HG02938 (cell line): Measurements from ENCODE around the gene RAPGEF5.
A peak's percentile ranks its signal among the peaks of the same experiment; 100 is the strongest.
"Not testable (repeated sequence)": the region's sequence is repeated elsewhere in the genome, so short reads cannot be mapped to it uniquely, and the experiment has no call there.

Experiments
- ATAC-seq: cut with Tn5 transposase; IDR thresholded peaks from one replicate; pipeline ENCODE4 v1.9.1; 2021; ENCODE audit warnings: mild to moderate bottlenecking, moderate library complexity; ENCODE audit not compliant: unreplicated experiment

RAPGEF5 gene

DNA sequence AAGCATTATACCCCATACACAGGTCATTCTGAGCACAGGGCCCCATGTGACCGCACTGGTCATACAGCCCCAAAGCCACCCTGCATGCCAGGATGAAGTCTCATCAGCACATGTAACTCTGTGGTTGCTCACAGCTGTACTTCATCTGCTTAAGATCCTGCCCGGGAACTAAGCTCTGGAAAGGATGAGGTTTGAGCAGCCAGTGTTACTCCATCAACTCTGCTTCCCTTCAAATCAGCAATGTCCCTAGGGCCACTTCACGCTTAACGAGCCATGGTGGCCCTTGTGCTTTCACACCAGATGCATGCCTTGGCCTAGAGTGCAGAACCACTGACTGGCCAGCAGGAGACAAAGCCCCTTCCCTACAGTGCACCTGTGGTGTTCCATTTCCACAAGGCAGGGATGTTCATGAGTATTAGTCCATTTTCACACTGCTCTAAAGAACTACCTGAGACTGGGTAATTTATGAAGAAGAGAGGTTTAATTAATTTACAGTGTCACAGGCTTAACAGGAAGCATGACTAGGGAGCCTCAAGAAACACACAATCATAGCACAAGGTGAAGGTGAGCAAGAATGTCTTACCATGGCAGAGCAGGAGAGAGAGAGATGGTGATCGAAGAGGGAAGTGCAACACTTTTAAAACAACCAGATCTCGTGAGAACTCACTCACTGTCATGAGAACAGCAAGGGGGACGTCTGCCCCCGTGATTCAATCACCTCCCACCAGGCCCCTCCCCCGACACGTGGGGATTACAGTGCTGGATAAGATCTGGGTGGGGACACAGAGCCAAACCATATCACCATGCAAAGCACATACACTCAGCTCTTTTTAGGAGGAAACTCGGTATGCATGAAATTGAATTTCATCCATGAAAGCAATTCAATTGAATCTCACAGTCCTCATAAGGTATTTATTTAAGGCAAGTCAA lies 262.3 kb downstream of the RAPGEF5 start:
- no peak for ATAC-seq

DNA sequence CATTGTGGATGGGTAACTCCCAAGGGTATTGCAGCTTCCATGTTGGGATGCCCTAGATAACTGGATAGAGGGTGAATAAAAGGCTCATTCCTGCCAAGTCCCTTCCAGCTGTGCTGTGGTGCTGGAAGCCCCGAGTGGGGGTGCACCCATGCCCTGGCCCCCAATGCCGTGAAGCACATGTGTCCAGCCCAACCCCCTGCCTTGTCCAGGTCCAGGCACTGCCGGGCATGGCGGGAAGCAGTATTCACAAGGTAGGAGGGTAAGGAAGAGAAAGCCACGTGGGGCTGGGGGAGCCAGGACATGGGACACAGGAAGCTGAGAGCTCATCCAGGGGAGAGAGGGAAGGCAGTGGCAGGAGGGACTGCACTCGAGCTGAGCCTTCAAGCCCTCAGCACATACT lies 263.0 kb downstream of the RAPGEF5 start:
- no peak for ATAC-seq

- no peak for ATAC-seq
Measured at GRCh38 chr7:22093001-22093400, 264.0 kb downstream of the RAPGEF5 start.

DNA sequence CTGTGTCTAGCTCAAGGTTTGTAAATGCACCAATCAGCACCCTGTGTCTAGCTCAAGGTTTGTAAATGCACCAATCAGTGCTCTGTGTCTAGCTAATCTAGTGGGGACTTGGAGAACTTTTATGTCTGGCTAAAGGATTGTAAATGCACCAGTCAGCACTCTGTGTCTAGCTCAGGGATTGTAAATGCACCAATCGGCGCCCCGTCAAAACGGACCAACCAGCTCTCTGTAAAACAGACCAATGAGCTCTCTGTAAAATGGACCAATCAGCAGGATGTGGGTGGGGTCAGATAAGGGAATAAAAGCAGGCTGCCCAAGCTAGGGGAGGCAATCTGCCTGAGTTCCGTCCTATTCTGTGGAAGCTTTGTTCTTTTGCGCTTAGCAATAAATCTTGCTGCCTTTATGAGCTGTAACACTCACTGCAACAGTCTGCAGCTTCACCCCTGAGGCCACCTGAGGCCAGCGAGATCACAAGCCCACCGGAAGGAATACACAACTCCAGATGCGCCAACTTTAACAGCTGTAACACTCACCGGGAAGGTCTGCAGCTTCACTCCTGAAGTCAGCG lies 265.9 kb downstream of the RAPGEF5 start:
- not testable (repeated sequence) for ATAC-seq

GRCh38 chr7:22090512-22090911 lies 266.4 kb downstream of the RAPGEF5 start:
- ATAC-seq = no peak

DNA sequence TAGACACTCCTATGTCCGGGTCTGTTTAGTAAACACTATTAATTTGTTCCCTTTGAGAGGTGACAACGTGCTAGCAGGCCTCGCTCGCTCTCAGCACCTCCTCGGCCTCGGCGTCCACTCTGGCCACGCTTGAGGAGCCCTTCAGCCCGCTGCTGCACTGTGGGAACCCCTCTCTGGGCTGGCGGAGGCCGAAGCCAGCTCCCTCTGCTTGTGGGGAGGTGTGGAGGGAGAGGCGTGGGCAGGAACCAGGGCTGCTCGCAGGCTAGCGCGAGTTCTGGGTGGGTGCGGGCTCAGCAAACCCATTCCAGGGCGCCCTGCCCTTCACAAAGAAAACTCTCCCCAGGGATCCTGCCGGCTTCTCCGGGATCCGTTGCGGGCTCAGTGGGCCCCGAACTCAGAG lies 266.8 kb downstream of the RAPGEF5 start:
- no peak for ATAC-seq

DNA sequence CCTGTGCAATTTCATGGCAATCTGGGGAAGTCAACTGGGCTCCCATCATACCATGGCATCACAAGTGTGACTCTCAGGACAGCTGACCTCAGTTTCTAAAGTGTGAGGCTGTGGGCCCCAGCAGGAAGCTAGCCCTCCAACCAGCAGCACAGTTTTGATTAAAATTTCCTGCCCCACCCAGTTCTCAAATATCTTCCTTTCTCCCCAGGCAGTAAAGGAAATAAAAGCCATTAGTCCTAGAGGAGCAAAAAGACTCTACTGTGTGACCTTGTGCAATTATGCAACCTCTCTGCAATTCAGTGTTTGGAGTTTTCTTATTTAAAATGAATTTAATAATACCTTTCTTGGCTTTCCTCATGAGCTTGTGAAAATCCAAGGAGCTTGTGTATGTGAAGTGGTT lies 268.1 kb downstream of the RAPGEF5 start:
- ATAC-seq = no peak

DNA sequence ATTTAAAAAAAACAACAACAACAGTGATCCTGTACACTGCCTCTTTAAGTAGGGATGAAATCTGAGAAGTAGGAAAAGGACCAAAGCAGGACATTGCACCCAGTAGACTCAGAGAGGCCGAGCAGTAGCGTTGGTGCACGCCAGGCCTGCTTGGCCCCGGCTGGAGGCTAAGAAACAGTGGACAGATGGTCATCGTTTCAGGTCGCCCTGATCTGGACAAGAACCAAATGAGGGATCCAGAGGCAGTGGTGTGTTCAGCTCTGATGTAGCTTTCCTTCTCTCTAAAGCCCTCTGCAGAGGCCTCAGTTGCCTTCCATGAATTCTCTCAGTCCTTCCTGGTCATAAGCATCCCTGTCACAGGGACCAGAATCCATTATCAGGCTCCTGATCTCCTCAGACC lies 269.1 kb downstream of the RAPGEF5 start:
- no peak for ATAC-seq

- no peak for ATAC-seq
Measured at GRCh38 chr7:22083704-22084240, 273.2 kb downstream of the RAPGEF5 start.

GRCh38 chr7:22082886-22083703 lies 273.9 kb downstream of the RAPGEF5 start:
- peak; percentile 87 for ATAC-seq

- ATAC-seq = peak; percentile 9
Measured at GRCh38 chr7:22082553-22082885, 274.4 kb downstream of the RAPGEF5 start.

DNA sequence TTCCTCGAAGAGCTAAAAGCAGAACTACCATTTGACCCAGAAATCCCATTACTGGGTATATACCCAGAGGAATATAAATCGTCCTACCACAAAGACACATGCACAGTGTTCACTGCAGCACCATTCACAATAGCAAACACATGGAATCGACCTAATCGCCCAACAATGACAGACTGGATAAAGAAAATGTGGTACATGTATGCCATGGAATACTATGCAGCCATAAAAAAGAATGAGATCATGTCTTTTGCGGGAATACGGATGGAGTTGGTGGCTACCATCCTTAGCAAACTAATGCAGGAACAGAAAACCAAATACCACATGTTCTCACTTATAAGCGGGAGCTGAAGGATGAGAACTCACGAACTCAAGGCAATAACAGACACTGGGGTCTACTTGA lies 276.7 kb downstream of the RAPGEF5 start:
- ATAC-seq = not testable (repeated sequence)

DNA sequence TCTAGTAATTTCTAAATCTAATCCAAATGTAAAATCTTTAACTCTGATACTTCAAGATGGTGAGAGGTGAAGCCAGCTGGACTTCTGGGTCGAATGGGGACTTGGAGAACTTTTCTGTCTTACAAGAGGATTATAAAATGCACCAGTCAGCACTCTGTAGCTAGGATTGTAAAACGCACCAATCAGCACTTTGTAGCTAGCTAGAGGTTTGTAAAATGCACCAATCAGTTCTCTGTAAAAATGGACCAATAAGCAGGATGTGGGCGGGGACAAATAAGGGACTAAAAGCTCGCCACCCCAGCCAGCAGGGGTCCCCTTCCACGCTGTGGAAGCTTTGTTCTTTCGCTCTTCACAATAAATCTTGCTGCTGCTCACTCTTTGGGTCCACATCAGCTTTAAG lies 278.1 kb downstream of the RAPGEF5 start:
- not testable (repeated sequence) for ATAC-seq

DNA sequence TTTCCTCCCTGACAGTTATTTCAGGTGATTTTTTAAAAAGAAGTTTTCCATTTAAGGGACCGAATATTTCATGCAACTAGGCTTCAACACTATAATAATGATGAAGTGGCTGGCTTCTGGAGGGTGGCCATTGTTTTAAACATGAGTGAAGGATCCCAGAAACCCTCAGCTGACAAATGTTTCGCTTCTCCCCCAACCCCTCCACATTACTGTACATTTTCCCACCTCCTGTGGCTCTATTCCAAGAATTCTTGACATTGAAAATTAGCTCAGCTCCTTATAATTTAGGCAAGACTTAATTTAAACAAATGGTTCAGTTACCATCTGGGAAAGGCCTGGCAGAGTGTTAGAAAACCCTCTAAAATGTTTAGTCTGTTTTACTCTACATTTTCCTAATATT lies 281.4 kb downstream of the RAPGEF5 start:
- ATAC-seq = no peak

DNA sequence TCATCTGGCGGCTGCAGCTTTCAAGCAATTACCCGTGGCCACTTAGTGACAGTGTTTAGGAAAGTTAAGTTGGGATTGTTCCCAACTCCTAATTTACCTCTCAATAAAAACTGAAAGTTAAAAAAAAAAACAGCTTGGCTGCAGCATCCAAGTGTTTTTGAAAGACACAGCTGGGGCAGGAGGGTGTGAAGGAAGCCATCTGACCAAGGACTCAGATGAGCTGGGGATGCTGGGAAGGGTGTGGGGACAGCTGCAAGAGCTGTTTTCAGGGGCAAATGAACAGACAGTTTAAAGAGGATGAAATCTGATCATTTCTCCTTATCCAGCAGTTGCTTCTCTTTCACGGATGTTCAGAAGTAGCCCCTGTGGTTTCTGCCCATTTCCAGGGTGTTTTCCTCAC lies 282.1 kb downstream of the RAPGEF5 start:
- ATAC-seq = no peak
